ENCODE results near the gene RSBN1.

DNA sequence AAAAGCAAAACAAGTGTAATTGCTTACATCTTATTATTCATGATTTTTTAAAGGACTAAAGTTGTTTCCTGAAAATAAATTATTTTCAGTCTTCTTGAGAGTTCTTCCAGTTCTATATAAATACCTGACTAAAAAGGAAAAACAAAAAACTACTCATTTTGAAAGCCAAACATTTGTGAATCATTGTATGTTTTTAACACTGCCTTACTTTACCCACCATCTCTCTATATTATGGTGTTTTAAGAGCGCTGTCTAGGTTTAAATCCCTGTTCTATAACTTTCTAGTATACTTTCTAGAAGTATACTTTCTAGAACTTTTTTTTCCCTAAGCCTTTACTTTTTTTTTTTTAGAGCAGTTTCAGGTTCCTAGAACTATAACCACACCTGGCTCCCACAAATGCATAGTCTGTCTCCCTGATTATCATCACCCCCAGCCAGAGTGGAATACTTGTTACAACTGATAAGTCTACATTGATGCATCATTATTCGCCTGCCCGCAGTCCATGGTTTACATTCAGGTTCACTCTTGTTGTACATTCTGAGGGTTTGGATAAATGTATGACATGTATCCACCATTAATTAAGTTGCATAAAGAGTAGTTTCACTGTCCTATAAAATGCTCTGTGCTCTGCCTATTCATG is 9.8 kb downstream of the RSBN1 start:
- TF ChIP-seq, protein P1, sequence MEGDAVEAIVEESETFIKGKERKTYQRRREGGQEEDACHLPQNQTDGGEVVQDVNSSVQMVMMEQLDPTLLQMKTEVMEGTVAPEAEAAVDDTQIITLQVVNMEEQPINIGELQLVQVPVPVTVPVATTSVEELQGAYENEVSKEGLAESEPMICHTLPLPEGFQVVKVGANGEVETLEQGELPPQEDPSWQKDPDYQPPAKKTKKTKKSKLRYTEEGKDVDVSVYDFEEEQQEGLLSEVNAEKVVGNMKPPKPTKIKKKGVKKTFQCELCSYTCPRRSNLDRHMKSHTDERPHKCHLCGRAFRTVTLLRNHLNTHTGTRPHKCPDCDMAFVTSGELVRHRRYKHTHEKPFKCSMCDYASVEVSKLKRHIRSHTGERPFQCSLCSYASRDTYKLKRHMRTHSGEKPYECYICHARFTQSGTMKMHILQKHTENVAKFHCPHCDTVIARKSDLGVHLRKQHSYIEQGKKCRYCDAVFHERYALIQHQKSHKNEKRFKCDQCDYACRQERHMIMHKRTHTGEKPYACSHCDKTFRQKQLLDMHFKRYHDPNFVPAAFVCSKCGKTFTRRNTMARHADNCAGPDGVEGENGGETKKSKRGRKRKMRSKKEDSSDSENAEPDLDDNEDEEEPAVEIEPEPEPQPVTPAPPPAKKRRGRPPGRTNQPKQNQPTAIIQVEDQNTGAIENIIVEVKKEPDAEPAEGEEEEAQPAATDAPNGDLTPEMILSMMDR (IDR thresholded peaks at IDR 0.05): no peak
- TF ChIP-seq, protein P2, sequence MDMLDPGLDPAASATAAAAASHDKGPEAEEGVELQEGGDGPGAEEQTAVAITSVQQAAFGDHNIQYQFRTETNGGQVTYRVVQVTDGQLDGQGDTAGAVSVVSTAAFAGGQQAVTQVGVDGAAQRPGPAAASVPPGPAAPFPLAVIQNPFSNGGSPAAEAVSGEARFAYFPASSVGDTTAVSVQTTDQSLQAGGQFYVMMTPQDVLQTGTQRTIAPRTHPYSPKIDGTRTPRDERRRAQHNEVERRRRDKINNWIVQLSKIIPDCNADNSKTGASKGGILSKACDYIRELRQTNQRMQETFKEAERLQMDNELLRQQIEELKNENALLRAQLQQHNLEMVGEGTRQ (IDR thresholded peaks at IDR 0.05; ENCODE audit: borderline replicate concordance, low read depth, low read length): no peak
- TF ChIP-seq POLR2AphosphoS5 (IDR thresholded peaks at IDR 0.05; ENCODE audit: low read depth, low read length): no peak
- no peak for TF ChIP-seq SIN3A (IDR thresholded peaks at IDR 0.05; ENCODE audit: borderline replicate concordance, low read depth, low read length)
- TF ChIP-seq TEAD4 (IDR thresholded peaks at IDR 0.05; ENCODE audit: borderline replicate concordance, insufficient read depth): no peak
- TF ChIP-seq, protein P3, sequence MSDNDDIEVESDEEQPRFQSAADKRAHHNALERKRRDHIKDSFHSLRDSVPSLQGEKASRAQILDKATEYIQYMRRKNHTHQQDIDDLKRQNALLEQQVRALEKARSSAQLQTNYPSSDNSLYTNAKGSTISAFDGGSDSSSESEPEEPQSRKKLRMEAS (IDR thresholded peaks at IDR 0.05; ENCODE audit: low read depth): no peak
- TF ChIP-seq RFX5 (IDR thresholded peaks at IDR 0.05; ENCODE audit: low read length): no peak
- TF ChIP-seq, protein P4, sequence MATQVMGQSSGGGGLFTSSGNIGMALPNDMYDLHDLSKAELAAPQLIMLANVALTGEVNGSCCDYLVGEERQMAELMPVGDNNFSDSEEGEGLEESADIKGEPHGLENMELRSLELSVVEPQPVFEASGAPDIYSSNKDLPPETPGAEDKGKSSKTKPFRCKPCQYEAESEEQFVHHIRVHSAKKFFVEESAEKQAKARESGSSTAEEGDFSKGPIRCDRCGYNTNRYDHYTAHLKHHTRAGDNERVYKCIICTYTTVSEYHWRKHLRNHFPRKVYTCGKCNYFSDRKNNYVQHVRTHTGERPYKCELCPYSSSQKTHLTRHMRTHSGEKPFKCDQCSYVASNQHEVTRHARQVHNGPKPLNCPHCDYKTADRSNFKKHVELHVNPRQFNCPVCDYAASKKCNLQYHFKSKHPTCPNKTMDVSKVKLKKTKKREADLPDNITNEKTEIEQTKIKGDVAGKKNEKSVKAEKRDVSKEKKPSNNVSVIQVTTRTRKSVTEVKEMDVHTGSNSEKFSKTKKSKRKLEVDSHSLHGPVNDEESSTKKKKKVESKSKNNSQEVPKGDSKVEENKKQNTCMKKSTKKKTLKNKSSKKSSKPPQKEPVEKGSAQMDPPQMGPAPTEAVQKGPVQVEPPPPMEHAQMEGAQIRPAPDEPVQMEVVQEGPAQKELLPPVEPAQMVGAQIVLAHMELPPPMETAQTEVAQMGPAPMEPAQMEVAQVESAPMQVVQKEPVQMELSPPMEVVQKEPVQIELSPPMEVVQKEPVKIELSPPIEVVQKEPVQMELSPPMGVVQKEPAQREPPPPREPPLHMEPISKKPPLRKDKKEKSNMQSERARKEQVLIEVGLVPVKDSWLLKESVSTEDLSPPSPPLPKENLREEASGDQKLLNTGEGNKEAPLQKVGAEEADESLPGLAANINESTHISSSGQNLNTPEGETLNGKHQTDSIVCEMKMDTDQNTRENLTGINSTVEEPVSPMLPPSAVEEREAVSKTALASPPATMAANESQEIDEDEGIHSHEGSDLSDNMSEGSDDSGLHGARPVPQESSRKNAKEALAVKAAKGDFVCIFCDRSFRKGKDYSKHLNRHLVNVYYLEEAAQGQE (IDR thresholded peaks at IDR 0.05; ENCODE audit: low read depth, low read length): no peak
- no peak for TF ChIP-seq NFIC (IDR thresholded peaks at IDR 0.05; ENCODE audit: borderline replicate concordance)
- TF ChIP-seq EZH2phosphoT487 (IDR thresholded peaks at IDR 0.05; ENCODE audit: borderline replicate concordance, low read depth): no peak
- no peak for TF ChIP-seq RAD21 (IDR thresholded peaks at IDR 0.05; ENCODE audit: low read length)
- TF ChIP-seq RXRA (IDR thresholded peaks at IDR 0.05; ENCODE audit: borderline replicate concordance, low read depth): no peak
- TF ChIP-seq MEF2A (IDR thresholded peaks at IDR 0.05; ENCODE audit: borderline replicate concordance, low read depth): no peak
